DOHH2 (cell line): ENCODE results near the gene GPR176.

Source experiments
- H3F3A ChIP-seq: fragments of 200-600 bp; sonication (generic), shearing (Covaris generic); 2 replicates; pipeline ENCODE4 v1.6.0; 2016; ENCODE audit warnings: antibody characterized with exemption, mild to moderate bottlenecking; ENCODE audit not compliant: control insufficient read depth, insufficient read depth
- H3K27ac ChIP-seq: fragments of 200-600 bp; sonication (generic); 2 replicates; pipeline ENCODE4 v1.5.1; 2014; ENCODE audit warnings: low read depth, mild to moderate bottlenecking, low read length, moderate library complexity
- H3K27me3 ChIP-seq: fragments of 200-600 bp; sonication (generic); 2 replicates; pipeline ENCODE4 v1.6.1; 2014; ENCODE audit warnings: mild to moderate bottlenecking, low read length, mixed read lengths; ENCODE audit not compliant: control insufficient read depth
- H3K36me3 ChIP-seq: fragments of 200-600 bp; sonication (generic); 2 replicates; pipeline ENCODE4 v1.6.1; 2014; ENCODE audit warnings: mild to moderate bottlenecking, low read length, moderate library complexity, mixed read lengths; ENCODE audit not compliant: control insufficient read depth
- H3K4me1 ChIP-seq: fragments of 200-600 bp; sonication (generic); 2 replicates; pipeline ENCODE4 v1.6.1; 2014; ENCODE audit warnings: mild to moderate bottlenecking, low read length, mixed read lengths; ENCODE audit not compliant: control insufficient read depth
- H3K4me2 ChIP-seq: fragments of 200-600 bp; sonication (generic); 2 replicates; pipeline ENCODE4 v1.6.0; 2014; ENCODE audit warnings: mild to moderate bottlenecking, low read length, moderate library complexity
- H3K4me3 ChIP-seq: fragments of 200-600 bp; sonication (generic); 2 replicates; pipeline ENCODE4 v1.5.1; 2014; ENCODE audit warnings: mild to moderate bottlenecking, low read length, mixed read lengths
- H3K79me2 ChIP-seq: fragments of 200-600 bp; sonication (generic); 2 replicates; pipeline ENCODE4 v1.6.1; 2014; ENCODE audit warnings: mild to moderate bottlenecking, low read length, mixed read lengths; ENCODE audit not compliant: control insufficient read depth
- H3K9me2 ChIP-seq: fragments of 200-600 bp; sonication (generic); replicated peaks from 2 replicates; pipeline ENCODE4 v1.6.1; 2014; ENCODE audit warnings: mild to moderate bottlenecking, low read length, mixed read lengths; ENCODE audit not compliant: control insufficient read depth
- H3K9me3 ChIP-seq: fragments of 200-600 bp; sonication (generic); 2 replicates; pipeline ENCODE4 v1.6.1; 2014; ENCODE audit warnings: antibody characterized with exemption, low read length, mixed read lengths; ENCODE audit not compliant: control insufficient read depth, insufficient read depth
- H4K20me1 ChIP-seq: fragments of 200-600 bp; sonication (generic); 2 replicates; pipeline ENCODE4 v1.6.0; 2014; ENCODE audit warnings: low read depth, mild to moderate bottlenecking, antibody characterized with exemption, low read length, moderate library complexity; ENCODE audit not compliant: control insufficient read depth, insufficient read depth
- CTCF ChIP-seq: fragments of 200-600 bp; sonication (generic); IDR thresholded peaks from one replicate; pipeline ENCODE4 v1.5.1; 2014; ENCODE audit warnings: antibody characterized with exemption, mild to moderate bottlenecking, low read depth, low read length; ENCODE audit not compliant: poor library complexity, severe bottlenecking
- EZH2phosphoT487 ChIP-seq: fragments of 200-600 bp; sonication (generic); IDR thresholded peaks from 2 replicates; pipeline ENCODE4 v1.6.1; 2017; ENCODE audit warnings: borderline replicate concordance, mild to moderate bottlenecking, antibody characterized with exemption, low read length, moderate library complexity, mixed read lengths

GPR176 gene

GRCh38 chr15:39873978-39874377, 46.1 kb downstream of the GPR176 start:
- Histone ChIP-seq H3K4me2 (no peak overlapping the region), H3K9me2 (no peaks in the 10 kb centered on the region), H3K36me3 (no peaks in the 10 kb centered on the region), H3K27ac (no peak overlapping the region), H3K79me2 (no peaks in the 10 kb centered on the region), H4K20me1 (no peaks in the 10 kb centered on the region), H3K27me3 (peaks cover 15% of the 10 kb centered on the region; the same call in 1 of the 2 replicates), H3K9me3 (no peaks in the 10 kb centered on the region), H3K4me1 (no peaks in the 10 kb centered on the region), H3K4me3 (no peak overlapping the region), H3F3A (no peaks in the 10 kb centered on the region)
- no peak for TF ChIP-seq CTCF
- TF ChIP-seq EZH2phosphoT487, result no peak

GRCh38 chr15:39870537-39870936, 49.5 kb downstream of the GPR176 start:
- no peaks in the 10 kb centered on the region for H3F3A ChIP-seq
- H3K27me3 ChIP-seq, result peaks cover 37% of the 10 kb centered on the region
- H3K4me3 ChIP-seq, result no peak overlapping the region
- no peak overlapping the region for H3K27ac ChIP-seq
- no peaks in the 10 kb centered on the region for H4K20me1 ChIP-seq
- H3K4me2 ChIP-seq, result no peak overlapping the region
- no peak for TF ChIP-seq EZH2phosphoT487
- no peak for TF ChIP-seq CTCF
- H3K4me1 ChIP-seq, result no peaks in the 10 kb centered on the region
- H3K9me3 ChIP-seq, result no peaks in the 10 kb centered on the region
- H3K36me3 ChIP-seq, result no peaks in the 10 kb centered on the region
- no peaks in the 10 kb centered on the region for H3K9me2 ChIP-seq
- no peaks in the 10 kb centered on the region for H3K79me2 ChIP-seq

GRCh38 chr15:39869858-39870515, 50.1 kb downstream of the GPR176 start:
- Histone ChIP-seq H3K9me2 (no peaks in the 10 kb centered on the region), H3K9me3 (no peaks in the 10 kb centered on the region), H3K27me3 (peaks cover 41% of the 10 kb centered on the region), H3F3A (no peaks in the 10 kb centered on the region), H3K4me1 (no peaks in the 10 kb centered on the region), H4K20me1 (no peaks in the 10 kb centered on the region), H3K27ac (no peak overlapping the region), H3K79me2 (no peaks in the 10 kb centered on the region), H3K4me2 (no peak overlapping the region), H3K36me3 (no peaks in the 10 kb centered on the region), H3K4me3 (no peak overlapping the region)
- TF ChIP-seq CTCF (no peak), EZH2phosphoT487 (no peak)
